ENCODE data around the gene RNF130. TPM values are rescaled to one million over a fixed set of nuclear protein-coding genes. Genes with fewer than 3 reads are reported as not detected.

RNF130 gene
- total and polyA plus RNA-seq, 2 donors (not counting 1 experiment from before 2014, with no cell fraction given): 14.7 to 32.4 TPM

GRCh38 chr5:180072556-180072955 is 997 bp upstream of the RNF130 start:
- Histone ChIP-seq H2AFZ (ENCODE audit: low read length) (no peak overlapping the region), H3K9ac (ENCODE audit: insufficient read depth, low read length) (no peak overlapping the region), H3K9me3 (ENCODE audit: control insufficient read depth, insufficient read depth, low read depth, low read length) (no peaks in the 10 kb centered on the region), H3K36me3 (ENCODE audit: control insufficient read depth, insufficient read depth, low read length) (no peaks in the 10 kb centered on the region), H3K27me3 (ENCODE audit: control insufficient read depth, insufficient read depth, low read length) (no peaks in the 10 kb centered on the region), H3K27ac (ENCODE audit: insufficient read depth, low read length) (no peak overlapping the region), H3K4me3 (replicated peaks in 1 of 4; ENCODE audit: control extremely low read depth in 1 of 4, insufficient read depth in 1 of 4, low read depth in 3 of 4, low read length in 4 of 4) (no peak overlapping the region), H3K79me2 (ENCODE audit: control insufficient read depth, insufficient read depth, low read length) (no peaks in the 10 kb centered on the region), H4K20me1 (ENCODE audit: control insufficient read depth, extremely low read depth, insufficient read depth, low read length) (no peaks in the 10 kb centered on the region), H3K4me2 (ENCODE audit: extremely low read depth, insufficient read depth, low read length) (no peak overlapping the region), H3K4me1 (ENCODE audit: control insufficient read depth, extremely low read depth, insufficient read depth, low read length) (no peaks in the 10 kb centered on the region)
- no peak for TF ChIP-seq EZH2 (IDR thresholded peaks at IDR 0.05; ENCODE audit: low read length, missing control alignments)
- no peak for DNase-seq (ENCODE audit: low read depth in 2 of 2)

GRCh38 chr5:180072256-180072548 is 643 bp upstream of the RNF130 start:
- Histone ChIP-seq H3K79me2 (ENCODE audit: control insufficient read depth, insufficient read depth, low read length) (no peaks in the 10 kb centered on the region), H3K27me3 (ENCODE audit: control insufficient read depth, insufficient read depth, low read length) (no peaks in the 10 kb centered on the region), H3K4me3 (replicated peaks in 1 of 4; ENCODE audit: control extremely low read depth in 1 of 4, insufficient read depth in 1 of 4, low read depth in 3 of 4, low read length in 4 of 4) (no peak overlapping the region), H2AFZ (ENCODE audit: low read length) (no peak overlapping the region), H3K4me2 (ENCODE audit: extremely low read depth, insufficient read depth, low read length) (no peak overlapping the region), H3K4me1 (ENCODE audit: control insufficient read depth, extremely low read depth, insufficient read depth, low read length) (no peaks in the 10 kb centered on the region), H3K9ac (ENCODE audit: insufficient read depth, low read length) (no peak overlapping the region), H4K20me1 (ENCODE audit: control insufficient read depth, extremely low read depth, insufficient read depth, low read length) (no peaks in the 10 kb centered on the region), H3K27ac (ENCODE audit: insufficient read depth, low read length) (no peak overlapping the region), H3K36me3 (ENCODE audit: control insufficient read depth, insufficient read depth, low read length) (no peaks in the 10 kb centered on the region), H3K9me3 (ENCODE audit: control insufficient read depth, insufficient read depth, low read depth, low read length) (no peaks in the 10 kb centered on the region)
- DNase-seq (ENCODE audit: low read depth in 2 of 2): no peak
- no peak for TF ChIP-seq EZH2 (IDR thresholded peaks at IDR 0.05; ENCODE audit: low read length, missing control alignments)
- TF ChIP-seq, protein P1, sequence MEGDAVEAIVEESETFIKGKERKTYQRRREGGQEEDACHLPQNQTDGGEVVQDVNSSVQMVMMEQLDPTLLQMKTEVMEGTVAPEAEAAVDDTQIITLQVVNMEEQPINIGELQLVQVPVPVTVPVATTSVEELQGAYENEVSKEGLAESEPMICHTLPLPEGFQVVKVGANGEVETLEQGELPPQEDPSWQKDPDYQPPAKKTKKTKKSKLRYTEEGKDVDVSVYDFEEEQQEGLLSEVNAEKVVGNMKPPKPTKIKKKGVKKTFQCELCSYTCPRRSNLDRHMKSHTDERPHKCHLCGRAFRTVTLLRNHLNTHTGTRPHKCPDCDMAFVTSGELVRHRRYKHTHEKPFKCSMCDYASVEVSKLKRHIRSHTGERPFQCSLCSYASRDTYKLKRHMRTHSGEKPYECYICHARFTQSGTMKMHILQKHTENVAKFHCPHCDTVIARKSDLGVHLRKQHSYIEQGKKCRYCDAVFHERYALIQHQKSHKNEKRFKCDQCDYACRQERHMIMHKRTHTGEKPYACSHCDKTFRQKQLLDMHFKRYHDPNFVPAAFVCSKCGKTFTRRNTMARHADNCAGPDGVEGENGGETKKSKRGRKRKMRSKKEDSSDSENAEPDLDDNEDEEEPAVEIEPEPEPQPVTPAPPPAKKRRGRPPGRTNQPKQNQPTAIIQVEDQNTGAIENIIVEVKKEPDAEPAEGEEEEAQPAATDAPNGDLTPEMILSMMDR (conservative IDR thresholded peaks at IDR 0.05 in 1 of 2, IDR thresholded peaks at IDR 0.05 in 1 of 2; ENCODE audit: low read depth in 1 of 2, low read length in 2 of 2): no peak

DNA sequence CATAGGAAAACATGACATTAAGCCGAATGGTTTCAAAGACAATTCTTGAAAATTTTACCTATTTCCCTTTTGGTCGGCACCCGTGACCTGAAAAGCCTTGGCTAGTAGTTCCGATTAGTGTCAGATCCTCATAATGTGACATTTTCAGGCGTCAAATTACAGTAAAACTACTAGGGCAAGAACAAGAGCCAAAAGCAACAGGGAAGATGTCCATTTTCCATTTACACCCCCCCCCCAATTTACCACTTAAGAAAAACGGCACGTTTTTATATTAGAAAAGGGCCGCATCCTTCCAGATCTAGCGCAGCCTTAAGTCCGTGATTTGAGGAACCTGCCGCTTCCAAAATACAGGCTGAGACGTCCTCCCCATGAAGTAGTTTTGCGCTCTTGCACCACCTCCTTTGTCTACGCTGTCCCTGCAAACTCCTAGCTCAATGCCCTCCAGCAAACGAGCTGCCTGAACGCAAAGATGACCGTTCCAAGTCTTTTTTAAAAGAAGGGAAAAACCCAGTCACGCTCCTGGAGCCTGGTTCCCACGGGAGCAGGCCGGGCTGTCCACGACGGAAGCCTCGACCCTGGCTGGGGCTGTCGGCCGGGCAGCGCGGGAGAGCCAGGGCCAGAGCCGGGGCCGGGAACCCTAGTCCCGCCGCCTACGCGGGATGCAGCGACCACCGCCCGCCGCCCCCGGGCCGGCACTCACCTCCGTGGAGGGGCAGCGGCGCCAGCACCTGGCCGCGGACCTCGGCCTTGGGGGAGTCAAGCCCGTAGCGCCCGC is 616 bp downstream of the RNF130 start:
- H2AFZ ChIP-seq (ENCODE audit: low read length): peak overlapping the region; percentile 39
- H3K4me3 ChIP-seq (replicated peaks in 1 of 4; ENCODE audit: control extremely low read depth in 1 of 4, insufficient read depth in 1 of 4, low read depth in 3 of 4, low read length in 4 of 4): peak overlapping the region; percentile 47 to 86 (median 72)
- peak overlapping the region; percentile 73 for H3K9ac ChIP-seq (ENCODE audit: insufficient read depth, low read length)
- peak; percentile 62 to 64 for DNase-seq (ENCODE audit: low read depth in 2 of 2)
- no peaks in the 10 kb centered on the region for H3K36me3 ChIP-seq (ENCODE audit: control insufficient read depth, insufficient read depth, low read length)
- H4K20me1 ChIP-seq (ENCODE audit: control insufficient read depth, extremely low read depth, insufficient read depth, low read length): no peaks in the 10 kb centered on the region
- H3K27me3 ChIP-seq (ENCODE audit: control insufficient read depth, insufficient read depth, low read length): no peaks in the 10 kb centered on the region
- peak overlapping the region; percentile 58 for H3K27ac ChIP-seq (ENCODE audit: insufficient read depth, low read length)
- no peaks in the 10 kb centered on the region for H3K9me3 ChIP-seq (ENCODE audit: control insufficient read depth, insufficient read depth, low read depth, low read length)
- TF ChIP-seq, protein P1 (conservative IDR thresholded peaks at IDR 0.05 in 1 of 2, IDR thresholded peaks at IDR 0.05 in 1 of 2; ENCODE audit: low read depth in 1 of 2, low read length in 2 of 2): no peak
- no peak for TF ChIP-seq EZH2 (IDR thresholded peaks at IDR 0.05; ENCODE audit: low read length, missing control alignments)
- no peaks in the 10 kb centered on the region for H3K4me1 ChIP-seq (ENCODE audit: control insufficient read depth, extremely low read depth, insufficient read depth, low read length)
- H3K4me2 ChIP-seq (ENCODE audit: extremely low read depth, insufficient read depth, low read length): peak overlapping the region; percentile 87
- H3K79me2 ChIP-seq (ENCODE audit: control insufficient read depth, insufficient read depth, low read length): no peaks in the 10 kb centered on the region

All from fibroblast of lung (primary cell).